Endometrium (tissue), 2 donors: ENCODE data around the gene RALA.
A peak's percentile ranks its signal among the peaks of the same experiment; 100 is the strongest.
"Not testable (repeated sequence)": the region's sequence is repeated elsewhere in the genome, so short reads cannot be mapped to it uniquely, and the experiment has no call there.

ENCODE experiments used
- FAIRE-seq: peaks from 2 replicates; lab custom pipeline; 2012; peaks lifted over from hg19 to GRCh38; lab: Jason Lieb, UNC
- donor health status: control.
- donor health status: control.

Gene RALA

GRCh38 chr7:39683216-39683845 lies 60.0 kb downstream of the RALA start:
- FAIRE-seq: peak; percentile 68

- no peak for FAIRE-seq
Measured at GRCh38 chr7:39686261-39686924, 63.0 kb downstream of the RALA start.

GRCh38 chr7:39688611-39689480 lies 65.5 kb downstream of the RALA start:
- no peak for FAIRE-seq

- no peak for FAIRE-seq
Measured at GRCh38 chr7:39691821-39692220, 68.4 kb downstream of the RALA start.

GRCh38 chr7:39693086-39693485 lies 69.7 kb downstream of the RALA start:
- not testable (repeated sequence) for FAIRE-seq

- FAIRE-seq: no peak
Measured at GRCh38 chr7:39693812-39694211, 70.4 kb downstream of the RALA start.

GRCh38 chr7:39695852-39696586 lies 72.6 kb downstream of the RALA start:
- no peak for FAIRE-seq

- no peak for FAIRE-seq
Measured at GRCh38 chr7:39696631-39697030, 73.3 kb downstream of the RALA start.

GRCh38 chr7:39697483-39697882 lies 74.1 kb downstream of the RALA start:
- FAIRE-seq: no peak

GRCh38 chr7:39700165-39700564 lies 76.8 kb downstream of the RALA start:
- FAIRE-seq: no peak

- no peak for FAIRE-seq
Measured at GRCh38 chr7:39700932-39701331, 77.6 kb downstream of the RALA start.

GRCh38 chr7:39702133-39702532 lies 78.8 kb downstream of the RALA start:
- no peak for FAIRE-seq

- FAIRE-seq: no peak
Measured at GRCh38 chr7:39703144-39703543, 79.8 kb downstream of the RALA start.

- no peak for FAIRE-seq
Measured at GRCh38 chr7:39709029-39709428, 85.7 kb downstream of the RALA start.

- peak; percentile 55 for FAIRE-seq
Measured at GRCh38 chr7:39709768-39710311, 86.5 kb downstream of the RALA start.

- FAIRE-seq: no peak
Measured at GRCh38 chr7:39712751-39713150, 89.4 kb downstream of the RALA start.

- no peak for FAIRE-seq
Measured at GRCh38 chr7:39714447-39715091, 91.2 kb downstream of the RALA start.

- no peak for FAIRE-seq
Measured at GRCh38 chr7:39720586-39720985, 97.2 kb downstream of the RALA start.

- no peak for FAIRE-seq
Measured at GRCh38 chr7:39721345-39721744, 98.0 kb downstream of the RALA start.

GRCh38 chr7:39721919-39722597 lies 98.7 kb downstream of the RALA start:
- FAIRE-seq: no peak
